ENCODE measurements around the gene CCDC122. TPM values are rescaled to one million over a fixed set of nuclear protein-coding genes. Genes with fewer than 3 reads are reported as not detected.

CCDC122 gene
- total RNA-seq, 5 donors from 2014 or later (not counting 1 experiment from before 2014, with no cell fraction given), result 0.44 to 4.1 (median 0.78) TPM

DNA sequence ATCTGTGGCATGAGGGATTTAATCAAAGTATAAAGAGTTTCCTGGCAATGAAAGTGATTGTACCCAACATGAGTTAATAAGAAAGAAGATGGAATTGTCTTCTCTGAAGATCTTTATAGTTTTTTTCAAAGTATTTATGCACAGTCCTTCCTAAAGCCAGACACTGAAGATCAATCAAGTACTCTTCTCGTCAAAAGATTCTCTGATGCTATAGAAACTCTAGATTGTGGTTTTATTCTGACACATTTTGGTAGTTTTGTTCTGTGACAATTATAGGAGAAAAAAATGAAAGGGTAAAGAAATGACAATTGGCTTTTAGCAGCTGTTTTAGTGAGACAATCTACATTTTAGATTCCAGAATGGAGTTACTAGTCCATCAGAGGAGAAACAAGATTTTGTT is 82.4 kb downstream of the CCDC122 start:
- H3K27ac Mint-ChIP-seq, result no peak overlapping the region
- peaks cover 0 to 4% of the 10 kb centered on the region in 2 experiments for H3K27me3 ChIP-seq (replicated peaks in 1 of 2; ENCODE audit: control insufficient read depth in 2 of 2, extremely low read depth in 1 of 2, insufficient read depth in 2 of 2, low read length in 1 of 2)
- H3K27me3 Mint-ChIP-seq, result peaks cover 7 to 11% of the 10 kb centered on the region in 2 donors
- ATAC-seq (replicated peaks in 1 of 4) (no peak), DNase-seq (no peak)
- no peaks in the 10 kb centered on the region for H3K36me3 ChIP-seq (ENCODE audit: control insufficient read depth in 2 of 2, extremely low read depth in 1 of 2, insufficient read depth in 1 of 2, low read length in 1 of 2)
- H3K4me3 Mint-ChIP-seq, result no peak overlapping the region
- no peaks in the 10 kb centered on the region for H3K36me3 Mint-ChIP-seq
- POLR2A ChIA-PET, result no interaction called here
- no peaks in the 10 kb centered on the region for H3K4me1 Mint-ChIP-seq
- H3K27ac ChIP-seq (ENCODE audit: low read length), result no peak overlapping the region
- WGBS (ENCODE audit: insufficient coverage), result no CpG with 5 or more reads among the region's 1 CpG
- H3K4me1 ChIP-seq (ENCODE audit: control insufficient read depth in 1 of 2, extremely low read depth in 1 of 2, insufficient read depth in 2 of 2, low read length in 2 of 2), result no peaks in the 10 kb centered on the region
- no peak overlapping the region for H3K4me3 ChIP-seq (ENCODE audit: control insufficient read depth in 1 of 2, extremely low read depth in 1 of 2, low read length in 1 of 2)
- CTCF ChIA-PET, result no interaction called here
- no peaks in the 10 kb centered on the region for H3K9me3 ChIP-seq
- no peaks in the 10 kb centered on the region for H3K9me3 Mint-ChIP-seq

DNA sequence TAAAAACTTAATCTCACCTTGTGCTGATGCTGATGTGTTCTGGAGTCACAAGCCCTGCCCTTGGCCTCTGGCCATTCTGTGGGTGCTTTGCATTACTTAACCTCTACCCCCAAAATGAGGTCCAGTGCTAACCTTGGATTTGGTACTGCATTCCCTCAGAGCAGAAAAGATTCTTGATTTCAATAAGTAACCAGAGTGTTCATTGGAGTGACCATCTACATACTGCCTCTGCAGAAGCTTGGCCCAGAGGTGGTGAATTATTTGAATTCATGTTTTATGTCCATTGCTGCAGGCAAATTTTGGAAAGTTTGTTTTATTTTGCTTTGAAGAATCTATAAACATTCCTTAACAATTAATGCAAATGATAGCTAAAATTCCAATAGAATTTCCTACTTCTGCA is 85.1 kb downstream of the CCDC122 start:
- CTCF ChIA-PET, result no interaction called here
- no peak overlapping the region for H3K27ac Mint-ChIP-seq
- ATAC-seq (replicated peaks in 1 of 4), result no peak

DNA sequence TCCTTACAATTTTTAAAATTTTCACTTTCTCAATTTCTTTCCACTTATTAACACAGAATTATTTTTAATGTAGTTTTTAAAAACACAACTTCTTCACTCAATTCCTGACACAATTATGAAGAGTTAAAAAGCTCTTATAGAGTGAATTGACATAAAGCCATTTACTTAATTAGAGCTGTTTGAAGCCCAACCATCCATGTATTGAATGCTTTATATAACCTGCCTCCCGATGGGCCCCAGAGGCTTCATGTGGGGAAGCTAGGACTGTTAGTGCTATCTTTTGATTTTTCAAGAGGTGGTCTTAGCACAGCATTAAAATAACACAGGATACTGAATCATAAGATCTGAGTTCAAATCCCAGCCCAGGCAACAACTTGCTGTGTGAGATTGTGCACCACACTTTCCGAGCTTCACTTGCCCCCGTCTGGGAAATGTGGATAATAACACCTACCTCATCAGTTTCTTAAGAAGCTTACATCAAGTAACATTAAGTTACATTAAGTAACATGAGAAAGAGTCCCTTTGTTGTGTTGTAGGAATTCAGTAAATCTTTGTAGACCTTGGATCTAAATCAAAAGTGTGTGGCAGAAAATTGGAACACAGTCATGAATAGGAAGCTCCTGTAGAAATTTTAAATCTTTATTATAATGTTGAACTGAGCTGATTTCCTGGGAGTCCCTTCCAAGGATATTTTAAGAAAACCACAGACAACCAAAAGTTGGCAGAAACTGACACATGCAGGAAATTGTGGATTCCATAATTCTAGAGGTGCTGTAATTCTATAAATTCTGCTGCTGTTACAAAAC is 87.3 kb downstream of the CCDC122 start:
- Mint-ChIP-seq H3K27me3 (peaks cover 28 to 32% of the 10 kb centered on the region in 2 donors), H3K4me3 (no peak overlapping the region), H3K36me3 (no peaks in the 10 kb centered on the region), H3K9me3 (no peaks in the 10 kb centered on the region), H3K4me1 (peaks cover 0 to 8% (median 7%) of the 10 kb centered on the region in 3 donors), H3K27ac (no peak overlapping the region)
- DNase-seq (no peak), ATAC-seq (replicated peaks in 1 of 4) (no peak)
- Histone ChIP-seq H3K4me3 (ENCODE audit: control insufficient read depth in 1 of 2, extremely low read depth in 1 of 2, low read length in 1 of 2) (no peak overlapping the region), H3K4me1 (ENCODE audit: control insufficient read depth in 1 of 2, extremely low read depth in 1 of 2, insufficient read depth in 2 of 2, low read length in 2 of 2) (peaks cover 0 to 4% of the 10 kb centered on the region in 2 experiments), H3K27ac (ENCODE audit: low read length) (no peak overlapping the region), H3K27me3 (replicated peaks in 1 of 2; ENCODE audit: control insufficient read depth in 2 of 2, extremely low read depth in 1 of 2, insufficient read depth in 2 of 2, low read length in 1 of 2) (peaks cover 8 to 14% of the 10 kb centered on the region in 2 experiments), H3K36me3 (ENCODE audit: control insufficient read depth in 2 of 2, extremely low read depth in 1 of 2, insufficient read depth in 1 of 2, low read length in 1 of 2) (no peaks in the 10 kb centered on the region), H3K9me3 (no peaks in the 10 kb centered on the region)
- WGBS (ENCODE audit: insufficient coverage), result no CpG with 5 or more reads among the region's 3 CpGs
- ChIA-PET POLR2A (interaction anchor here in 1 of 2 donors (0.5 to 0.6 kb wide), 2 partner anchors 911 to 1843 kb away, joined by 4 to 5 read pairs; no protein-coding TSS in a partner anchor), CTCF (interaction anchor here in 1 of 2 donors (0.7 to 1.1 kb wide), 2 partner anchors 9 to 1549 kb away, joined by 3 read pairs; no protein-coding TSS in a partner anchor)

More for the DNA sequence above, 85.1 kb downstream of the CCDC122 start:
- Mint-ChIP-seq H3K36me3 (no peaks in the 10 kb centered on the region), H3K9me3 (no peaks in the 10 kb centered on the region), H3K27me3 (peaks cover 11 to 17% of the 10 kb centered on the region in 2 donors), H3K4me3 (no peak overlapping the region), H3K4me1 (no peaks in the 10 kb centered on the region)
- H3K9me3 ChIP-seq, result no peaks in the 10 kb centered on the region
- H3K4me3 ChIP-seq (ENCODE audit: control insufficient read depth in 1 of 2, extremely low read depth in 1 of 2, low read length in 1 of 2), result no peak overlapping the region
- peaks cover 2 to 4% of the 10 kb centered on the region in 2 experiments for H3K27me3 ChIP-seq (replicated peaks in 1 of 2; ENCODE audit: control insufficient read depth in 2 of 2, extremely low read depth in 1 of 2, insufficient read depth in 2 of 2, low read length in 1 of 2)
- no peaks in the 10 kb centered on the region for H3K36me3 ChIP-seq (ENCODE audit: control insufficient read depth in 2 of 2, extremely low read depth in 1 of 2, insufficient read depth in 1 of 2, low read length in 1 of 2)
- H3K27ac ChIP-seq (ENCODE audit: low read length), result no peak overlapping the region
- POLR2A ChIA-PET, result no interaction called here
- H3K4me1 ChIP-seq (ENCODE audit: control insufficient read depth in 1 of 2, extremely low read depth in 1 of 2, insufficient read depth in 2 of 2, low read length in 2 of 2), result no peaks in the 10 kb centered on the region
- no peak for DNase-seq

DNA sequence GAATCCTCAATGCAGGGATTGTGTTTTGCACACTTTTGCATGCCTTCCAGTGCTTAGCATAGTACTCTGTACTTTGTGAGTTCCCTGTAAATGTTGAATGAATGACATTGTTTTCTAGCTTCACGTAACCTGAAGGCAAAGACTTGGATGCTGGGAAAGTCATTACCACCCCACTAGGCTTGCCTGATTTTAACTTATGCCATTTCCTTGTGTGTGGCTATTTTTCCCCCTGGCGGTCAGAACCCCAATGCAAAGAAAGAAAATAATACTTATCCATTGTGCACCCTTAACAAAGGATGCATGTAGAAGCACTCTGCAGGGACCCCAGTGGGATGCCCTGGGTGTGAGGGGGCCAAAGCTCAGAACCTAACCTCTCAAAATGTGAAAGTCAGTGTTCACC is 91.5 kb downstream of the CCDC122 start:
- POLR2A ChIA-PET, result no interaction called here
- Mint-ChIP-seq H3K4me3 (peak overlapping the region; percentile 62 to 76 (median 69)), H3K9me3 (no peaks in the 10 kb centered on the region), H3K27ac (no peak overlapping the region), H3K4me1 (peaks cover 9 to 19% (median 16%) of the 10 kb centered on the region in 3 donors), H3K27me3 (peaks cover 33 to 37% of the 10 kb centered on the region in 2 donors), H3K36me3 (no peaks in the 10 kb centered on the region)
- H3K36me3 ChIP-seq (ENCODE audit: control insufficient read depth in 2 of 2, extremely low read depth in 1 of 2, insufficient read depth in 1 of 2, low read length in 1 of 2), result no peaks in the 10 kb centered on the region
- no peak overlapping the region for H3K4me3 ChIP-seq (ENCODE audit: control insufficient read depth in 1 of 2, extremely low read depth in 1 of 2, low read length in 1 of 2)
- CTCF ChIA-PET, result no interaction called here
- no CpG with 5 or more reads among the region's 2 CpGs for WGBS (ENCODE audit: insufficient coverage)
- ATAC-seq (replicated peaks in 1 of 4) (no peak), DNase-seq (no peak)
- H3K27me3 ChIP-seq (replicated peaks in 1 of 2; ENCODE audit: control insufficient read depth in 2 of 2, extremely low read depth in 1 of 2, insufficient read depth in 2 of 2, low read length in 1 of 2), result peaks cover 8 to 32% of the 10 kb centered on the region in 2 experiments
- H3K9me3 ChIP-seq, result no peaks in the 10 kb centered on the region
- no peak overlapping the region for H3K27ac ChIP-seq (ENCODE audit: low read length)
- peaks cover 0 to 16% of the 10 kb centered on the region in 2 experiments for H3K4me1 ChIP-seq (ENCODE audit: control insufficient read depth in 1 of 2, extremely low read depth in 1 of 2, insufficient read depth in 2 of 2, low read length in 2 of 2)

DNA sequence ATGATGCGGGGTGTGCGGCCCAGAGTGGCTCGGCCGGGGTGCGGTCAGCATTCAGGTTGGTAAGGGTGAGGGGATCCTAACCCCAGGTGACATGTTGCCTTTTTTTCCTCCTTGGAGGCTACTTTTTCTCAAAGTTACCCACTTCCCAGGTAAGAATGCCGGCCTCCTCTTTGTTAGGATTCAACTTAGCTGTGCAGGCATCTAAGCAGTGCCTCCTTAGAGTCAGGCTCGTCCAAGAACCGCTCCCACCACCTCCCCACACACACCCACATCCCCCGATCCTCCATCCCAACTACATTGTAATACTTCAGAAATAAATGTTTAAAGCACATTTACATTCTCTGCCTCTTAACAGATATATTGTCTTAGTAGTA is 92.0 kb downstream of the CCDC122 start:
- Histone ChIP-seq H3K9me3 (no peaks in the 10 kb centered on the region), H3K27ac (ENCODE audit: low read length) (no peak overlapping the region), H3K4me1 (ENCODE audit: control insufficient read depth in 1 of 2, extremely low read depth in 1 of 2, insufficient read depth in 2 of 2, low read length in 2 of 2) (peaks cover 0 to 16% of the 10 kb centered on the region in 2 experiments), H3K27me3 (replicated peaks in 1 of 2; ENCODE audit: control insufficient read depth in 2 of 2, extremely low read depth in 1 of 2, insufficient read depth in 2 of 2, low read length in 1 of 2) (peaks cover 8 to 31% of the 10 kb centered on the region in 2 experiments), H3K36me3 (ENCODE audit: control insufficient read depth in 2 of 2, extremely low read depth in 1 of 2, insufficient read depth in 1 of 2, low read length in 1 of 2) (no peaks in the 10 kb centered on the region), H3K4me3 (ENCODE audit: control insufficient read depth in 1 of 2, extremely low read depth in 1 of 2, low read length in 1 of 2) (peak overlapping the region in 1 of 2 donors; percentile 67)
- H3K36me3 Mint-ChIP-seq, result no peaks in the 10 kb centered on the region
- ChIA-PET CTCF (no interaction called here), POLR2A (no interaction called here)
- 13% methylated on average over 3 of the region's 9 CpGs for WGBS (ENCODE audit: insufficient coverage)
- H3K9me3 Mint-ChIP-seq, result no peaks in the 10 kb centered on the region
- DNase-seq (no peak), ATAC-seq (replicated peaks in 1 of 4) (no peak)
- no peak overlapping the region for H3K27ac Mint-ChIP-seq
- peak overlapping the region; percentile 62 to 76 (median 69) for H3K4me3 Mint-ChIP-seq
- peaks cover 34 to 37% of the 10 kb centered on the region in 2 donors for H3K27me3 Mint-ChIP-seq
- peaks cover 9 to 19% (median 16%) of the 10 kb centered on the region in 3 donors for H3K4me1 Mint-ChIP-seq

DNA sequence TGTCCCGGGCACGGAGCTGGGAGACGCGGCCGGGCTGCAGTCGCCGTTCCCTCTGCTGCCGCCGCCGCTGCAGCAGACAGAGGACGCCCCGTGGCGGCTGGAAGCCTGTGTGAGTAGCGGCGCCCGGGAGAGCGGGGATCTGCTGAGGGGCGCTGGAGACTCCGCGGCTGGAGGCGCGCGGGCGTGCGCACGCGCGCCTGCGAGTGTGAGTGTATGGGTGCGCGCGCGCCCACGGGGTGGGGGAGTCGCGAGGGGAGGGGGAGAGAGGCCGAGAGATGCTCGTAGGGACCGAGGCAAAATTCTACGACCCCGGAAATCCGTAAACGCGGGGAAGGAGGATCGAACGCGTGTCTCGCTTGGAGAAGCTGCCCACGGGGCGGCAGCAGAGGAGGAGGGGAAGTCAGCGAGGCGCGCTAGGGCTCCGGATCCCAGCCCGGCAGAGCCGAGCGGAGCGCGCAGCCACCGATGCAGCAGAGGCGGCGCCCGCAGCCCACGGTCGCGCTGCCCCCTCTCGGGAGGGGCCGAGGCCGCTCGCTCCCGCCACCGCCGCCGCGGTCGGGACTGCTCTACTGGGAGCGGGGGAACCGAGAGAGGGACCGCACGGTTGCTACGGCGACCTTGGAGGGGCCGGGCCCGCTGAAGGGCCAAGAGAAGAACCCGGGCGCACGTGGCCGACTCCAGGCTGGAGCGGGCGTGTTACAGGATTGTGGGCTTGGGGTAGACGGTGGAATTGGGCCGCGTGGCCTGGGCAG is 92.6 kb downstream of the CCDC122 start, which contains the start of gene ENOX1:
Gene ENOX1, minus strand, starts transcription at position 207 of the 752 bp plus-strand sequence.
- under 1% methylated on average over 82 of the region's 93 CpGs for WGBS (ENCODE audit: insufficient coverage)
- POLR2A ChIA-PET, result no interaction called here
- no peaks in the 10 kb centered on the region for H3K36me3 Mint-ChIP-seq
- Histone ChIP-seq H3K4me3 (ENCODE audit: control insufficient read depth in 1 of 2, extremely low read depth in 1 of 2, low read length in 1 of 2) (peak within 1 kb of the TSS; percentile 7 to 67), H3K36me3 (ENCODE audit: control insufficient read depth in 2 of 2, extremely low read depth in 1 of 2, insufficient read depth in 1 of 2, low read length in 1 of 2) (no peaks in the 10 kb centered on the region), H3K27me3 (replicated peaks in 1 of 2; ENCODE audit: control insufficient read depth in 2 of 2, extremely low read depth in 1 of 2, insufficient read depth in 2 of 2, low read length in 1 of 2) (peaks cover 8 to 31% of the 10 kb centered on the region in 2 experiments), H3K4me1 (ENCODE audit: control insufficient read depth in 1 of 2, extremely low read depth in 1 of 2, insufficient read depth in 2 of 2, low read length in 2 of 2) (peaks cover 0 to 16% of the 10 kb centered on the region in 2 experiments), H3K9me3 (no peaks in the 10 kb centered on the region), H3K27ac (ENCODE audit: low read length) (no peak within 1 kb of the TSS)
- no peaks in the 10 kb centered on the region for H3K9me3 Mint-ChIP-seq
- peaks cover 9 to 19% (median 16%) of the 10 kb centered on the region in 3 donors for H3K4me1 Mint-ChIP-seq
- no peak within 1 kb of the TSS for H3K27ac Mint-ChIP-seq
- ATAC-seq (replicated peaks in 1 of 4) (peak in 3 of 4 experiments; percentile 45 to 56 (median 52)), DNase-seq (peak in 3 of 35 experiments; percentile 2 to 11 (median 2))
- peaks cover 34 to 41% of the 10 kb centered on the region in 2 donors for H3K27me3 Mint-ChIP-seq
- CTCF ChIA-PET, result no interaction called here
- peak within 1 kb of the TSS; percentile 70 to 78 (median 76) for H3K4me3 Mint-ChIP-seq

Data from T-cell (primary cell).